Suprapubic skin (tissue), 3 donors: ENCODE measurements around the gene TRIO.

ENCODE experiments used
- CTCF ChIP-seq, 2 donors: fragments of 200-600 bp in 1 of 2; fragments of 450-650 bp in 1 of 2; sonication (generic) in 1 of 2; IDR thresholded peaks; one replicate each; pipeline ENCODE4 v1.5.1; 2016 to 2019; ENCODE audit warnings: antibody characterized with exemption in 2 of 2, mild to moderate bottlenecking in 1 of 2, moderate library complexity in 1 of 2
- POLR2AphosphoS5 ChIP-seq, 3 donors: sonication (generic); formaldehyde crosslinking; IDR thresholded peaks; one replicate each; pipeline ENCODE4 v1.6.1; 2017; ENCODE audit warnings: antibody characterized with exemption in 3 of 3

- TF ChIP-seq POLR2AphosphoS5 (IDR thresholded peaks at IDR 0.05) (no peak), CTCF (IDR thresholded peaks at IDR 0.05) (no peak)
Observed at GRCh38 chr5:14510156-14510734, 367.1 kb downstream of the TRIO start.
